ENCODE data around the gene NDUFS5.
"Not testable (repeated sequence)": the region's sequence is repeated elsewhere in the genome, so short reads cannot be mapped to it uniquely, and the experiment has no call there.

Gene NDUFS5

GRCh38 chr1:39026051-39026865 is at the start of gene NDUFS5:
NDUFS5 (plus strand) TSS chr1:39026350; CDS start chr1:39028725, 2,375 bp downstream.
- DNase-seq (ENCODE audit: low read depth in 3 of 3, low spot score in 1 of 3), result peak; percentile 46 to 65 (median 60)

GRCh38 chr1:38977399-38978244 is 48.5 kb upstream of the NDUFS5 start:
- peak in 2 of 3 donors; percentile 28 to 35 for DNase-seq (ENCODE audit: low read depth in 3 of 3, low spot score in 1 of 3)

- not testable (repeated sequence) for DNase-seq (ENCODE audit: low read depth in 3 of 3, low spot score in 1 of 3)
Measured at GRCh38 chr1:38978245-38978542, 48.0 kb upstream of the NDUFS5 start.

GRCh38 chr1:38979380-38979779 is 46.8 kb upstream of the NDUFS5 start:
- DNase-seq (ENCODE audit: low read depth in 3 of 3, low spot score in 1 of 3), result not testable (repeated sequence)

- no peak for DNase-seq (ENCODE audit: low read depth in 3 of 3, low spot score in 1 of 3)
Measured at GRCh38 chr1:38989979-38990378, 36.2 kb upstream of the NDUFS5 start.

- no peak for DNase-seq (ENCODE audit: low read depth in 3 of 3, low spot score in 1 of 3)
Measured at GRCh38 chr1:38990386-38990737, 35.8 kb upstream of the NDUFS5 start.

GRCh38 chr1:38990738-38991637 is 35.2 kb upstream of the NDUFS5 start, which contains the start of gene AKIRIN1:
AKIRIN1 (plus strand) TSS chr1:38991276; CDS start chr1:38991381, 105 bp downstream.
- DNase-seq (ENCODE audit: low read depth in 3 of 3, low spot score in 1 of 3), result peak; percentile 83 to 97 (median 89)

GRCh38 chr1:38991638-38992411 is 34.3 kb upstream of the NDUFS5 start:
- no peak for DNase-seq (ENCODE audit: low read depth in 3 of 3, low spot score in 1 of 3)

GRCh38 chr1:38992412-38993111 is 33.6 kb upstream of the NDUFS5 start:
- DNase-seq (ENCODE audit: low read depth in 3 of 3, low spot score in 1 of 3), result no peak

- no peak for DNase-seq (ENCODE audit: low read depth in 3 of 3, low spot score in 1 of 3)
Measured at GRCh38 chr1:38994196-38994595, 32.0 kb upstream of the NDUFS5 start.

- DNase-seq (ENCODE audit: low read depth in 3 of 3, low spot score in 1 of 3), result no peak
Measured at GRCh38 chr1:38997034-38997900, 28.9 kb upstream of the NDUFS5 start.

- DNase-seq (ENCODE audit: low read depth in 3 of 3, low spot score in 1 of 3), result no peak
Measured at GRCh38 chr1:38997901-38998190, 28.3 kb upstream of the NDUFS5 start.

- no peak for DNase-seq (ENCODE audit: low read depth in 3 of 3, low spot score in 1 of 3)
Measured at GRCh38 chr1:39001516-39002421, 24.4 kb upstream of the NDUFS5 start.

- no peak for DNase-seq (ENCODE audit: low read depth in 3 of 3, low spot score in 1 of 3)
Measured at GRCh38 chr1:39003281-39003680, 22.9 kb upstream of the NDUFS5 start.

GRCh38 chr1:39003794-39004193 is 22.4 kb upstream of the NDUFS5 start:
- DNase-seq (ENCODE audit: low read depth in 3 of 3, low spot score in 1 of 3), result no peak

GRCh38 chr1:39006287-39006686 is 19.9 kb upstream of the NDUFS5 start:
- no peak for DNase-seq (ENCODE audit: low read depth in 3 of 3, low spot score in 1 of 3)

GRCh38 chr1:39006726-39007645 is 19.2 kb upstream of the NDUFS5 start:
- no peak for DNase-seq (ENCODE audit: low read depth in 3 of 3, low spot score in 1 of 3)

All from stimulated activated CD4-positive, alpha-beta T cell treated with anti-CD3 and anti-CD28 coated beads, TNF-alpha, amount 100 ng/mL, for 1 hour (primary cell).